Upper lobe of left lung (tissue), 6 donors: ENCODE data around the gene RPS3. TPM values are rescaled to one million over a fixed set of nuclear protein-coding genes. Genes with fewer than 3 reads are reported as not detected.

Source experiments
- ATAC-seq, 2 donors: fragments of 200-7000 bp; cut with Tn5 transposase; one replicate each; pipeline ENCODE4 v1.9.1; 2022; ENCODE audit warnings: mild to moderate bottlenecking in 2 of 2, moderate library complexity in 2 of 2; ENCODE audit not compliant: low FRiP score in 2 of 2
- DNase-seq, 2 donors: peaks; one replicate each; pipeline ENCODE4 v3.0.0-alpha.2; 2019 to 2020
- H3K27ac ChIP-seq, 4 donors: fragments of 200-600 bp; sonication (generic); one replicate each; pipeline ENCODE4 v1.5.1; 2016 to 2019
- H3K27me3 ChIP-seq, 4 donors: fragments of 200-600 bp; sonication (generic); one replicate each; pipeline ENCODE4 v1.5.1; 2017 to 2019
- H3K36me3 ChIP-seq, 4 donors: fragments of 200-600 bp; sonication (generic); one replicate each; pipeline ENCODE4 v1.5.1; 2016 to 2019
- H3K4me1 ChIP-seq, 4 donors: fragments of 200-600 bp; sonication (generic); one replicate each; pipeline ENCODE4 v1.5.1; 2018 to 2019
- H3K4me3 ChIP-seq, 4 donors: fragments of 200-600 bp; sonication (generic); one replicate each; pipeline ENCODE4 v1.5.1; 2017 to 2019; ENCODE audit warnings: mild to moderate bottlenecking in 2 of 4, moderate library complexity in 1 of 4
- H3K9me3 ChIP-seq, 4 donors: fragments of 200-600 bp; sonication (generic); one replicate each; pipeline ENCODE4 v1.5.1; 2018 to 2019
- EP300 ChIP-seq, 4 donors: sonication (generic); formaldehyde crosslinking; IDR thresholded peaks; one replicate each; pipeline ENCODE4 v1.5.1; 2017; ENCODE audit warnings: antibody characterized with exemption in 4 of 4, control low read depth in 2 of 4
- POLR2A ChIP-seq, 4 donors: fragments of 450-650 bp; IDR thresholded peaks; one replicate each; pipeline ENCODE4 v1.5.1; 2016 to 2017; ENCODE audit warnings: antibody characterized with exemption in 4 of 4, mild to moderate bottlenecking in 2 of 4
- POLR2AphosphoS5 ChIP-seq, 2 donors: sonication (generic); formaldehyde crosslinking; IDR thresholded peaks; one replicate each; pipeline ENCODE4 v1.5.1; 2017; ENCODE audit warnings: antibody characterized with exemption in 2 of 2
- WGBS, 2 donors: methylation state at CpG; one replicate each; pipeline ENCODE4 v1.1.5; 2017 to 2018; 5-methylcytosine and 5-hydroxymethylcytosine counted together
- total RNA-seq, 6 donors: library from RNA; depleted of rRNA in 4 of 6; stranded (reverse); fragments of >200 nt in 4 of 6; gene quantifications; one replicate each; pipeline versions ENCODE4 v1.1.0 to v1.2.1, GENCODE V29; 2016 to 2021
- TF ChIP-seq, protein P1 (sequence below), 6 experiments: fragments of 450-650 bp in 4 of 6; fragments of 200-600 bp in 2 of 6; sonication (generic) in 2 of 6; IDR thresholded peaks; one replicate each; pipeline ENCODE4 v1.5.1; 2016 to 2019; ENCODE audit warnings: antibody characterized with exemption in 6 of 6
- donor health status: DM: no; HTN: no; CAD: no; lungs with moderate emphysema.
- donor health status: DM: no; HTN: yes; CAD: no; lungs with severe emphysema.

Gene RPS3
- total RNA-seq, 6 donors from 2014 or later = 474 to 2,141 (median 1,268) TPM

DNA sequence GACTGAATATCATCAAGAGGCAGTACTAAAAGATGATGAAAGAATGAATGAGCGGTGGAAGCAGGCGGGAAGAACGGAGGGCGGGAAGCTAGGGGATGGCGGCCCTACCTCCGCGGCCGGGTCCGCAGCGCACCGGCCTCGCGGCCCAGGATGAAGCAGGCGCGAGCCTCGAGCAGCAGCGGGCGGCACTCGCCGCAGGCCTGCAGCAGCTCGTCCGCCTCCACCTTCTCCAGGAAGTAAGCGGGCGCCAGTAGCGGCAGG is 30.3 kb downstream of the RPS3 start:
- Histone ChIP-seq H3K36me3 (no peaks in the 10 kb centered on the region), H3K4me3 (peak overlapping the region in 3 of 4 donors; percentile 45 to 55 (median 52)), H3K4me1 (peaks cover 8 to 27% (median 19%) of the 10 kb centered on the region in 4 donors), H3K9me3 (peaks cover 0 to 5% (median 0%) of the 10 kb centered on the region in 4 donors), H3K27ac (peak overlapping the region in 2 of 4 donors; percentile 40 to 66), H3K27me3 (peaks cover 0 to 13% (median 2%) of the 10 kb centered on the region in 4 donors)
- no peak for TF ChIP-seq POLR2AphosphoS5 (IDR thresholded peaks at IDR 0.05)
- no peak for TF ChIP-seq EP300 (IDR thresholded peaks at IDR 0.05)
- no peak for TF ChIP-seq POLR2A (IDR thresholded peaks at IDR 0.05)
- TF ChIP-seq, protein P1, sequence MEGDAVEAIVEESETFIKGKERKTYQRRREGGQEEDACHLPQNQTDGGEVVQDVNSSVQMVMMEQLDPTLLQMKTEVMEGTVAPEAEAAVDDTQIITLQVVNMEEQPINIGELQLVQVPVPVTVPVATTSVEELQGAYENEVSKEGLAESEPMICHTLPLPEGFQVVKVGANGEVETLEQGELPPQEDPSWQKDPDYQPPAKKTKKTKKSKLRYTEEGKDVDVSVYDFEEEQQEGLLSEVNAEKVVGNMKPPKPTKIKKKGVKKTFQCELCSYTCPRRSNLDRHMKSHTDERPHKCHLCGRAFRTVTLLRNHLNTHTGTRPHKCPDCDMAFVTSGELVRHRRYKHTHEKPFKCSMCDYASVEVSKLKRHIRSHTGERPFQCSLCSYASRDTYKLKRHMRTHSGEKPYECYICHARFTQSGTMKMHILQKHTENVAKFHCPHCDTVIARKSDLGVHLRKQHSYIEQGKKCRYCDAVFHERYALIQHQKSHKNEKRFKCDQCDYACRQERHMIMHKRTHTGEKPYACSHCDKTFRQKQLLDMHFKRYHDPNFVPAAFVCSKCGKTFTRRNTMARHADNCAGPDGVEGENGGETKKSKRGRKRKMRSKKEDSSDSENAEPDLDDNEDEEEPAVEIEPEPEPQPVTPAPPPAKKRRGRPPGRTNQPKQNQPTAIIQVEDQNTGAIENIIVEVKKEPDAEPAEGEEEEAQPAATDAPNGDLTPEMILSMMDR (IDR thresholded peaks at IDR 0.05) = no peak
- 39 to 43% methylated on average over 15 to 25 of the region's 25 CpGs for WGBS, 2 donors
- DNase-seq = no peak
- ATAC-seq = no peak

DNA sequence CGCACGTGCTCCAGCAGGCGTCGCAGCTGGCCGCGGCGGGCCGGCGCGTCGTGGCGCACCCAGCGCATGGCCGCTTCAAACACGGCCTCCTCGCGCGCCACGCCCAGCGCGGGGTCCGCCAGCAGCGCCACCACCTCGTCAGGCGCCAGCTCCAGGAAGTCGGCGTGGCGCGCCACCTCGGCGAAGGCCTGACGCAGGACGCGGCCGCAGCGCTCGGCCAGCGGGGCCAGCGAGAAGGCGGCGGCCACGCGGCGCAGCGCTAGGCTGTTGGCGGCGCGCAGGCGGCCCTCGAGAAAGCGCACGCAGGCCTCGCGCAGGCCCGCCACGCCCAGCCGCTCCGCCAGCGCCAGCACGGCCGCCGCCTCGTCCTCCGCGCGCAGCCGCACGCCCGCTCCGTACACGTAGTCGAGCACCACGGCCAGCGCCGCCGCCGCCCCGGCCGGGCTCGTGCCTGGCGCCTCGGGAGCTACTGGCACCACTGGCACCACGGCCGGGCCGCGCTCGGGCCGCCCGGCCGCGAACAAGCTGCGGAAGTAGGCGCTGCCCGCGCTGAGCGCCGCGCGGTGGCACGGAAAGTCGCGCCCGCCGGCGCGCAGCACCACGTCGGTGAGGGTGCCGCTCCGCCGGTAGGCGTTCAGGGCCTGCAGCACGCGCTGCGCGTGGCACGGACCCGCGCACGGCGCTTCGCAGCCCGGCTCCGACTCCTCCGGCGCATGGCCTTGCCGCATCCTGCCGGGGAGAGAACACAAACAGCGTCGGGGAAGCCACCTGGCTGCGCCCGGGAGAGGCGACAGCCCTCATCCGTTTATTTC is 30.8 kb downstream of the RPS3 start:
- peaks cover 0 to 13% (median 2%) of the 10 kb centered on the region in 4 donors for H3K27me3 ChIP-seq
- DNase-seq (peak; percentile 52 to 96), ATAC-seq (peak; percentile 13 to 82)
- H3K4me3 ChIP-seq = peak overlapping the region in 3 of 4 donors; percentile 45 to 55 (median 52)
- peaks cover 0 to 5% (median 0%) of the 10 kb centered on the region in 4 donors for H3K9me3 ChIP-seq
- peaks cover 8 to 27% (median 19%) of the 10 kb centered on the region in 4 donors for H3K4me1 ChIP-seq
- H3K27ac ChIP-seq = peak overlapping the region in 2 of 4 donors; percentile 51 to 66
- TF ChIP-seq EP300 (IDR thresholded peaks at IDR 0.05) = no peak
- no peak for TF ChIP-seq POLR2AphosphoS5 (IDR thresholded peaks at IDR 0.05)
- peak in 1 of 4 donors; percentile 34 for TF ChIP-seq POLR2A (IDR thresholded peaks at IDR 0.05)
- TF ChIP-seq, protein P1 (IDR thresholded peaks at IDR 0.05) = peak in 2 of 6 experiments; percentile 6 to 29
- peaks cover 0 to 1% (median 0%) of the 10 kb centered on the region in 4 donors for H3K36me3 ChIP-seq
- WGBS, 2 donors = 4 to 13% methylated on average over 4 to 32 of the region's 134 CpGs

DNA sequence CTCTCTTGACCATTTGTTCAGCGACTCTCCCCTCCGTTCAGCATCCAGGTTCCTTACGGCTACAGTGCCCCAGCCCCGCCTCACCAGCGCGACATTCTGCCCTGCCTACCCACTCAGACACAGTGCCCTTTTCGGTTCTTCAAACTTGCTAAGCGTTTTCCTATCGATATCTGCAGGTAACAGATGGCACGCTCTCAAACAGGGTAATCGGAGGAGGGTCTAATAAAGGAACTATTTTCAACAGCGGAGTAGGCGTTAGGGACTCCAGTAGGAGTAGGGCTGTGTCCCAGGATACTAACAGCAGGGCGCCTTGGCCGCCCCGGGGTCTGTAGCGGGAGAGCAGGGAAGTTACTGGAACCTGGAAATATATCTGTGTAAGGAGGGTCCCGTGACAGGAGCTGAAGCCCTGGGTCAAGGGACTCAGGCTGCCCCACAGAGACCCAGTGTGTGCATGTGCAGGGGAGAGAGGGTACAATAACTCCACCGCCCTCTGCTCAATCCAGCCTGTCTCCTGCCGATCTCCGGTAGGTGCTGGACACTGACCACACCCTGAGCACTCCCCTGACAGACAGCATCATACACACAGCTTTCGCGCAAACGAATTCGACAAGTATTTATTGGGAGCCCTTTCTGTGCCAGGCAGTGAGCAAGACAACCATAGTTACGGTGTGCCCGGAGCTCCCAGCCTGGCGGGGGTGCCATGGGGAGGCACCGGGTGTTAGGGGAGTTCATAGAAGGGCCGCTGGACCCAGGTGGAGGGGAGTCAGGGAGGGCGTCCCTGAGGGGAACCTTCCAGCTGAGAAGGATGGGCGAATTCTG is 31.6 kb downstream of the RPS3 start:
- no peak for DNase-seq
- Histone ChIP-seq H3K27ac (peak overlapping the region in 1 of 4 donors; percentile 51), H3K4me1 (peaks cover 8 to 27% (median 19%) of the 10 kb centered on the region in 4 donors), H3K36me3 (peaks cover 0 to 8% (median 0%) of the 10 kb centered on the region in 4 donors), H3K4me3 (peak overlapping the region in 3 of 4 donors; percentile 45 to 55 (median 52)), H3K27me3 (peaks cover 0 to 13% (median 2%) of the 10 kb centered on the region in 4 donors), H3K9me3 (peaks cover 0 to 5% (median 0%) of the 10 kb centered on the region in 4 donors)
- TF ChIP-seq EP300 (IDR thresholded peaks at IDR 0.05) (no peak), POLR2AphosphoS5 (IDR thresholded peaks at IDR 0.05) (no peak), POLR2A (IDR thresholded peaks at IDR 0.05) (no peak)
- TF ChIP-seq, protein P1 (IDR thresholded peaks at IDR 0.05) = no peak
- no peak for ATAC-seq
- 32 to 36% methylated on average over 26 to 32 of the region's 32 CpGs for WGBS, 2 donors

DNA sequence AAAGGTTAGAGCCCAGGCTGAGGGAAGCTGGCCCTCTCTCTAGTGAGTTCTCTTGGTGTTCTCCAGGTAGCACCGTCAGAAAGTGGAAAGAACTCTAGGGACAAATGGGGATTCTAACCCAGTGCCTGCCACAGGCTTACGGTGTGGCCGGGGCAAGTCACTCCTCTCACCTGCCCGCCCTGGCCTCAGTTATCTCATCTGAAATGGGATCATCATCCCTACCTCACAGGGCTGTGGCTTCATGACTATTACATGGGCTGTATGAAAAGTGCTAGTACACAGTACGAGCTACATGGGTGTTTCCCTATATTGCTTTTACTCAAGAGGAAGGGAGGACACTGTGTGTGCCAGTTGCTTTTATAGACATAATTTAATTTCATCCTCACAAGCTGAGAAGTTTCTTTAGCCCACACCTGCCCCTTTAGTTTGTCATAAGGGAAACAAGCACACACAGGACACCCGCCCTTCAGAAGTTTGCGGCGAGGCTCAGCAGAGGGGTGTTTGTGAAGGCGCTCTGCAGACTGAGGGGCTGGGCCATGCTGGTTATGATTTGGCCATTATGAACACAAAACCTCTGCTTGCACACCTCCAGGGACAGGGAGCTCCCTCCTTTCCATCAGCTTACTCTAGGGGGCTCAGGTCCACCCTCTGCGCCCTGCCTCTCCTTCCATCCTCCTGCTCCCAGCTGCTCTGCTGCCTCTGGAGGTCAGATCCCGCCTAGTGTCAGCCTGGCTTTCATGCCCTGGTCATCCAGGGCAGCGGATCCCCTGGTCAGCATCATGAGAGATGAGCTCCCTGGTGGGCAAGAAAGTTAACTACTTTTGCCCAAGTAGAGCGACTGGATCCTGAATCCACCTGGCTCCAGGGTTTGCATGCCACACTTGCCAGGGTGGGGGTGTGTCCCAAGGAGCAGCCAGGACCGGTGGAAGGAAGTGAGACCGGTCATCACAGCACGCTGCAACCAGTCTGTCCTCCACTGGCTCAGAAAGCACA is 32.5 kb downstream of the RPS3 start:
- peaks cover 8 to 27% (median 19%) of the 10 kb centered on the region in 4 donors for H3K4me1 ChIP-seq
- H3K36me3 ChIP-seq = peaks cover 0 to 8% (median 0%) of the 10 kb centered on the region in 4 donors
- H3K27me3 ChIP-seq = peaks cover 0 to 13% (median 2%) of the 10 kb centered on the region in 4 donors
- H3K9me3 ChIP-seq = peaks cover 0 to 5% (median 0%) of the 10 kb centered on the region in 4 donors
- TF ChIP-seq POLR2A (IDR thresholded peaks at IDR 0.05) (no peak), EP300 (IDR thresholded peaks at IDR 0.05) (no peak), POLR2AphosphoS5 (IDR thresholded peaks at IDR 0.05) (no peak)
- TF ChIP-seq, protein P1 (IDR thresholded peaks at IDR 0.05) = no peak
- no peak for DNase-seq
- H3K27ac ChIP-seq = no peak overlapping the region
- no peak overlapping the region for H3K4me3 ChIP-seq
- 59 to 63% methylated on average over 13 to 15 of the region's 16 CpGs for WGBS, 2 donors
- ATAC-seq = no peak
